ENCODE data around the gene THBD. TPM values are rescaled to one million over a fixed set of nuclear protein-coding genes. Genes with fewer than 3 reads are reported as not detected.

The THBD gene
- total RNA-seq, 1 experiment from 2014 or later: 0.26 TPM

DNA sequence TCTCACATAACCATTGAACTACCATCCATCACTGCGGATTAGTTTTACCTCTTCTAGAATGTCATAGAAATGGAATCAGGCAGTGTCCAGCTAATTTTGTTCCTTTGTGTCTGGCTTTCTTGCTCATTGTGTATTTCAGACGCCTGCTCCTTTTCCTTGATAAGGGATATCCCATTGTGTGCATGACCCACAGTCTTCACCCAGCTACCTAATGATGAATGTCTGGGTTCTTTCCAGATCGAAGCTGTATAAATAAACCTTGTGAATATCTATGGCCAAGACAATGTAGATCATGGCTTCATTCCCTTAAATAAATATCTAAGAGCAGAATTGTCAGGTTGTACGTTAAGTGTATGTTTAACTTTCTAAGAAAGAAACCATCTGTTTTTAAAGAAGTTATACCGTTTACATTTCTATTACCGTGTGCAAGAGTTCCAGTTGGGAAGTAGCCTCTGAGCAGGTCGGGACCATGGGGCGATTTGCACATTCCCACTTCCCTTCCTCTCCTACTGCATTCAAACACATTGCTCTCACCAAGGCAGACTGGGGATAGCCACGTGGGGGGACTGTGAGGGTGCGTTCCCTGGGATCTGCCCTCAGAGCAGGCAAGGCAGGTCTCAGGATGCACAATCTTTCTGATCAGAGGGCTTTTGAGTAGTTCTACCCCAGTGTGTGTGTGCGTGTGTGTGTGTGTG, 23.6 kb upstream of the THBD start:
- TF ChIP-seq REST (IDR thresholded peaks at IDR 0.05; ENCODE audit: insufficient read depth in 1 of 2, low read depth in 2 of 2, low read length in 1 of 2) (no peak), CTCF (IDR thresholded peaks at IDR 0.05) (no peak), SIN3A (IDR thresholded peaks at IDR 0.05; ENCODE audit: borderline replicate concordance, insufficient read depth, low read depth, low read length) (no peak), TCF7L2 (IDR thresholded peaks at IDR 0.05; ENCODE audit: low read depth, low read length) (no peak), POLR2AphosphoS5 (IDR thresholded peaks at IDR 0.05; ENCODE audit: low read depth, low read length) (no peak)
- Histone ChIP-seq H3K36me3 (ENCODE audit: control insufficient read depth, insufficient read depth, low read length) (no peaks in the 10 kb centered on the region), H3K4me3 (ENCODE audit: low read depth in 2 of 2, low read length in 2 of 2) (no peak overlapping the region), H3K4me1 (ENCODE audit: control insufficient read depth, insufficient read depth, low read length) (no peaks in the 10 kb centered on the region), H3K9me3 (ENCODE audit: control insufficient read depth, insufficient read depth, low read depth, low read length) (no peaks in the 10 kb centered on the region), H3K27ac (ENCODE audit: low read length) (no peak overlapping the region), H3K27me3 (ENCODE audit: control insufficient read depth, insufficient read depth, low read length) (no peaks in the 10 kb centered on the region)
- CTCF ChIA-PET: no interaction called here
- in situ Hi-C loops (cut with HindIII; ENCODE audit: low pct_unique_long_range_greater_than_20kb, low sequenced_read_pairs) (no loop called here), intact Hi-C loops (cut with micrococcal nuclease; ENCODE audit: unreplicated experiment) (no loop called here)
- POLR2A ChIA-PET: no interaction called here
- ATAC-seq: no peak
- no peak for DNase-seq (ENCODE audit: low read depth, low spot score)
- BruUV-seq (replicated peaks): no TSS peak

DNA sequence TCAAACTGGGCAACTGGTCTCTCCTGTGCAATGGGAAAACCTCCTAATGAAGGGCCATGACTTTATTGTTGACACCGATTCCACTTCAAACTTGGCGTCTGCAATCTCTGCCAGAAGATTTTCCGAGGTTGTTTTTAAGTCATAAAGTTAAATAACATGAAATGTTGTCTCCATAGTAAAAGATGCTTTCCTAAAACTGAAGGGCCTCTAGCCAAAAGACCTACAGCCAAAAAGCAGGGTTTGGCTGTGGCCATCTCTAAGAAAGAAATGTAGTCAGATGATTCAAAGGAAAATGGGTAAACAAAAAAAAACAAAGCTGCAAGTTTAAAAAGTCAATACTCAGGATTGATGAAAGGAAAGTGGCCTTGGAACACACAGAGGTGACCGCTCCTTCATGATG, 22.5 kb upstream of the THBD start:
- no TSS peak for BruUV-seq (replicated peaks)
- H3K4me1 ChIP-seq (ENCODE audit: control insufficient read depth, insufficient read depth, low read length): no peaks in the 10 kb centered on the region
- TF ChIP-seq TCF7L2 (IDR thresholded peaks at IDR 0.05; ENCODE audit: low read depth, low read length): no peak
- no peak for TF ChIP-seq POLR2AphosphoS5 (IDR thresholded peaks at IDR 0.05; ENCODE audit: low read depth, low read length)
- TF ChIP-seq SIN3A (IDR thresholded peaks at IDR 0.05; ENCODE audit: borderline replicate concordance, insufficient read depth, low read depth, low read length): no peak
- TF ChIP-seq CTCF (IDR thresholded peaks at IDR 0.05): no peak
- no peak for TF ChIP-seq REST (IDR thresholded peaks at IDR 0.05; ENCODE audit: insufficient read depth in 1 of 2, low read depth in 2 of 2, low read length in 1 of 2)
- intact Hi-C loops (cut with micrococcal nuclease; ENCODE audit: unreplicated experiment): no loop called here
- ChIA-PET CTCF (no interaction called here), POLR2A (no interaction called here)
- no peaks in the 10 kb centered on the region for H3K9me3 ChIP-seq (ENCODE audit: control insufficient read depth, insufficient read depth, low read depth, low read length)
- ATAC-seq (no peak), DNase-seq (ENCODE audit: low read depth, low spot score) (no peak)
- H3K36me3 ChIP-seq (ENCODE audit: control insufficient read depth, insufficient read depth, low read length): no peaks in the 10 kb centered on the region
- no peak overlapping the region for H3K27ac ChIP-seq (ENCODE audit: low read length)
- in situ Hi-C loops (cut with HindIII; ENCODE audit: low pct_unique_long_range_greater_than_20kb, low sequenced_read_pairs): no loop called here
- no peaks in the 10 kb centered on the region for H3K27me3 ChIP-seq (ENCODE audit: control insufficient read depth, insufficient read depth, low read length)
- H3K4me3 ChIP-seq (ENCODE audit: low read depth in 2 of 2, low read length in 2 of 2): no peak overlapping the region
